HG02870 (cell line): ENCODE data around the gene MRPL43.

Experiments
- ATAC-seq: cut with Tn5 transposase; IDR thresholded peaks from one replicate; pipeline ENCODE4 v1.9.1; 2021; ENCODE audit warnings: mild to moderate bottlenecking, moderate library complexity; ENCODE audit not compliant: unreplicated experiment

The MRPL43 gene

DNA sequence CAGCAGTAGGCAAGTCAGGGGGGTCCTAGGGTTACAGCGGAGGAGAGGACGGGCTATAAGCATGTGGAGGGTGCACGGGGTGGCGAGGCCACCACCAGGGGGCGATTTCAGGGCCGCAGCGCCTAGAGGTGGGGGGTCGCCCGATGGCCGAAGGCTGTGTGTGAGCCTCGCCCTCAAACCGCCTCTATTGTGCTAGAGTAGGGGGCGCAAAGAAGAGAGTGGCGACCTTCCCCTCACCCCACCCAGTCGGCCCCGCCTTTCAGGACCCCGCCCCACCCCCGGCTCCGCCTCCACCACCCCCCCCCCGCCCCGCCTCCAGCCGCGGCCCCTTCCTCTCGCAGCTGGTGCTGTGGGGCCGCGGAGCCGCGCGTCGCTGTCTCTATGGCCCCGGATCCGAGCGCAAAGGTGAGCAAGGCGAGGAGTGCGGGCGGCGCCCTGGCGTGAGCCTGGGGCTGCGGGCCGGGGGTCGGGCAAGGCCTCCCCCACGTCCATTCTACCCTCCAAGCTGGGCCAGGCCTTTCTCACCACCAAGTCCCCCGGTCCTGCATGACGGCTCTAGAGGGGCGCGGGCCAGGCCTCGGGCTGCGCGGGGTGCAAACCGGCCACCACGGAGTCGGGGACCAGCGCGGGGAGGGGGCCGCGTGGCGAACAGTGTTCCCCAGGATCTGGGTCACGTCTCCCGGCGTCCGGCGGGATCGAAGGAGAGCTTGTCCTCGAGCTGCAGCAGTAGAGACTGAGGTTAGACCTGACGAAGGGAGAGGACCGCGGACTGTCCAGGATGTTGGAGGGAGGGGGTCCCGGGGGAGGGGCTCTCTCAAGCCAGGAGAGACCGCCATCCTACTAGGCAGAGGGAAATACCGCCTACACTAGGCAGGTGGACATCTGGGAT is 17.9 kb downstream of the MRPL43 start, which contains the start of gene SEMA4G:
Gene SEMA4G (plus strand): TSS at position 318 of the 889 bp plus-strand sequence. CDS start 3,409 bp downstream, outside the sequence.
- ATAC-seq = no peak

DNA sequence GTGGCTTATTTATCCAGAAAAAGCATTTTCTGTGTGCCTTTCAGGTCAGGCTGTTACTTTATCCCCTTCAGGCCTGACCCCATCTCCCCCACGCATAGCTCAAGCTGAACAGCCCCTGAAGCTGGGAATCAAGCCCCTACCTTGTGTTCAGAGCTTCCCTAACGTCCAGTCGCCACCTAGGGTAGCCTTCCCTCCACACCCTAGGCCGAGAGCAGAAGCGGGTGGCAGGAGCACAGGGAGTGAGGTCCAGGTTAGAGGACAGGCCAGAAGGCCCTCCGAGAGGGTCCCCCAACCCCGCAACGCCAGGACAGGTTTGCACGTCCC is 18.5 kb downstream of the MRPL43 start:
- ATAC-seq = no peak

DNA sequence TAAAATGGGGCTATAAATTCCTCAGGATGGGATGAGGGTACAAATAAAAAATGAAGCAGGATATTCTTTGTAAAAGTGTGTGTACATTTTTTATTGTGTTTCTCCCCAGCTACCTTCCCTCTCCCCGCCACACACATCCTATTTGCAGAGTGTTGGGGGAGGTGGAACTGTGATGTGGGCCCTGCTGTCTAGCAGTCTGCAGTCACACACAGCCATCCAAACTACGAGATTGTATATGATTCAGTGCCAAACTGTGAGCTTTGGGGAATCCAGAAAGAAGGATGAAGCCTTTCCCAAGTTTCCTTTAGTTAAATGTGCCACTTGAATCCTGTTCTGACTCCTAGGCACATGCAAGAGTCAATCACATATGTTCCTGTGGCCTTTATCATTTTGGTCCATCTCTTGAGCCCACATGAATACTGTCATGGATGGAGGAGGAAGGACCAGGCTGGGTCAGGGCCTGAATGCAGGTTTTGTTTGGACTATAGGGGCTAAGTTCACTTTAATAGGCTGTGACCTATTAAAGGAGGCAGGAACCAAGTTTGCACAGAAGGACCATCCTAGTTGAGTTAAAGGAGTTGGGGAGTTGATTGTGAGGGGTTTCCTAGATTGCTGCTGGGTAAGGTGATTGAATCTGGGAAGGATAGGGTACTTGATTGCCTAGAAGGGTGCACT is 19.1 kb downstream of the MRPL43 start:
- ATAC-seq = no peak

DNA sequence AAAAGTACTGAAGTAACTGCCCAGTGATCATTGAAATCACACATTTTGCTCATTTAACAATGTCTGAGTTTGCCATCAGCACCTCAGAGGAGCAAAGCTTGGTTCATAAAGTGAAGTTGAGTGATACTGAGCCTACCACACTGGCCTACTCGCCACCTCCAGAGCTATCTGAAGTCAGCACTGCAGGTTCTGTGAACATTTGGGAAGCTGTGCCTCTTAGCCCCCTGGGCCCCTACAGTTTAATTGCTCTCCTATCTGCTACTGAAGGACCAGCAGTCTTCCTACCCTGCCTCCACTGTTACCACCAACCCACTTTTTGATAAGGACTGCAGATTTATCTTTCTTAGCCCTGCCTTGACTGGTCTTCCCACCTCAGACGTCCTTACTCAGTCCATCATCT is 20.0 kb downstream of the MRPL43 start:
- no peak for ATAC-seq

DNA sequence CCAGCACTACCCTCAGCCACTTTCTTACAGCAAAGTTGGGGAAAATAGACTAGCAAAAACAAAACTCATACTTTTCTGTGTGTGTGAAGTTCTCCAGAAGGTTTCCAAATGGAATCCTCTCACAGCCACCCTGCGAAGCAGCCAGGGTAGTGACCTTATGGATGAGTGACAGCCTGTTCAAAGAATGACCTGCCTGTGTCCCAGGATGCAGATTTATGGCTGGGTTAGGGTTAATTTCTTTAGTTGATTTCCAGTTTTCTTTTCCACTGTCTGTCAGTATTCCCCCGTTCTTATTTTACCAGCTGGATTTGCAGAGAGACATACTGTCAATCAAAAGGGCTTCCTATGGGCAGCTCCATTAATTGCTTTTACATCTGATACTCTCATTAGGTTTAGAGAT is 20.4 kb downstream of the MRPL43 start:
- no peak for ATAC-seq

DNA sequence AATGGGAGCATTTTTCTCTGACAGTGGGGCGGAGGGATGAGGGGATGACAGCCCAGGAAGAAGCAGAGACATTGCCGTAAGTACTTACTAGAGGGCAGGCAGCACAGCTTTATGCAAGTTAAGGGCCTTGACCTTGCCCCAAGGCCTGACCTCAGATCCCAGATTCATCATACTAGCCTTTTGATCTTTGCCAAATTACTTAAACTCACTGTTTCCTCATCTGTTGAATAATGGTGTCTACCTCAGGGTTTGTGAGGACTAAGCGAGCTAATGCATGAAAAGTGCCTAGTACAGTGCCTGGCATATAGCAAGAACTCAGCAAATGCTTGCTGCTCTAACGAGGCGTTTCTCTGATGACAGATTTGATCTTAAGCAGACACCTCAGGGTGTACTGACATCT is 21.5 kb downstream of the MRPL43 start:
- no peak for ATAC-seq

DNA sequence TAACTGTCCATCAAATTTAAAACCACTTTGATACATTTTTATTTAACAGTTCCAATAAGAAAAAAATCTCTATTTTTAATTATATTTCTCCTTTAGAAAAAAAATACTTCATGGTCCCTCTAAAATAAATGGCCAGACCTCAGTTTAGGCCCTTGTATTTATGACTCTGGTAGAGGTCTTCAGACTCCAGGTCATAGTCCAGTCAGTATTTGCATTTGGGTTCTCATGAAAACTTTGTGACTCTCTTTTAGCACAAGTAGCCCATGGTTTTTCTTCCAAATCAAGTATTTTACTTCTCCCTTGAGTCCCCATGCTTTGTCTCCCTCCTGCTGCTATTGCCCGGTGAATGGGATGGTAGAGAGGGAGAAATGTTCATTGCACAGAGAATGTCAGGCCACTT is 23.5 kb downstream of the MRPL43 start:
- ATAC-seq = no peak

DNA sequence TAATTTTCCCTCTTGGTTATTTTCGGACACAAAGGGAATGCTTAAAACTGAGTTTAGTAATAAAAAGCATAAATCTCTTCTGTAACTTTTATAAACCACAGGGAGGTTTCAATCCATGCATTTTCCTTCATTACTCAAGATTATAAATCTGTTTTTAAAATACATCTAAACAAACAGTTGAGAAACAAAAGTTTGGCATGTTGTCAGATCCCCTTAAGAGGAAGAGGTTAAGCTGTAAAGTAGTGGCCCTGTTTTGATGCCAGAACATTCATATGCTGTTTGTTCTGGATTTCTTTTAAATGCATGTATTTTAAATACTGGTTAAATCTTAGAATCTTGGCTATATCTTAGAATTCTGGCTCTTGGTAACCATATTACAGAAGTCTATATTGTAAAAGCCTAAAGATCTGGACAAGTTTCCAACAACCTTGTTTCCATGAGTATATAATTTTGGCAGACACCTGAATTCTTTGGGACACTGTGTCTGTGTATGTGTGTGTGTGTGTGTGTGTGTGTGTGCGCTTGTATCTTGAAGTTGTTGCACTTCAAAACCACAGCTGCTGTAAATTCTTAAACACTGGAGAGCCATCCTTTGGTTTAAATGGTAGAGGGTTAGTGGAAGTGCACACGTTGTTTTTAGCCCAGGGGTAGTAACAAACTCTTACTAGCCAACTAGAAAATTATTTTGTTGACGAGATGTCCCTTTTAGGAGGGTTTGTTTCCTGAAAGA is 24.8 kb downstream of the MRPL43 start:
- ATAC-seq = no peak

DNA sequence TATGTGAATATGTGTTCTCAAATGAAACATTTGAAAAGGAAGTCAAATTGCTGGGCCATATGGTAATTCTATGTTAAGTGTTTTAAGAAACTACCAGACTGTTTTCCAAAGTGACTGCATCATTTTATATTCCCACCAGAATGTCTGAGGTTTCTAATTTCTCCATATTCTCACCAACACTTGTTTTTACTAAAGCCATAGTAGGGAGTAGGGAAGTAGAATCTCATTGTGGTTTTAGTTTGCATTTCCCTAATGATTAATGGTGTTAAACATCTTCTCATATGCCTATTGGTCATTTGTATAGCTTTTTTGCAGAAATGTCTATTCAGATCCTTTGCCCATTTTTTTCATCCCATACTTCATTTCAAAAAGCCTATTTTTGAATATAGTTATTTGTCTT is 27.0 kb downstream of the MRPL43 start:
- no peak for ATAC-seq

DNA sequence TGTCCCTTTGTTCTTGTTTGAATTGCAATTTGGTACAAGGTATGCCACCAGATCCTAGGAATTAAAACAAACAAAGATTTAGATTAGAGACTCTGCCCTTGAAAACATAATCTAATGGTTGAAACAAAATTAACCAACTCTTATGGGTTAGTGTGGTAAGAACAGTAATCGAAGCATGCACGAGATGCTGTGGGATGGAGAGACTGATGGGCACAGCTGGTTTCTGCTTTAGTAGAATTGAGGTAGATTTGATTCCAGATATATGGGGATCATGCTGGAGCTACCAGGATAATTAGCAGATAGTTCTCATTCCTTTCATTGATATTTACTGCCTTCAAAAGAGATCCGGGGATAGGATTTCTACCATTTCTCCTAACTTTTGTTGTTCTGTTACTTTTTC is 38.4 kb downstream of the MRPL43 start:
- no peak for ATAC-seq

DNA sequence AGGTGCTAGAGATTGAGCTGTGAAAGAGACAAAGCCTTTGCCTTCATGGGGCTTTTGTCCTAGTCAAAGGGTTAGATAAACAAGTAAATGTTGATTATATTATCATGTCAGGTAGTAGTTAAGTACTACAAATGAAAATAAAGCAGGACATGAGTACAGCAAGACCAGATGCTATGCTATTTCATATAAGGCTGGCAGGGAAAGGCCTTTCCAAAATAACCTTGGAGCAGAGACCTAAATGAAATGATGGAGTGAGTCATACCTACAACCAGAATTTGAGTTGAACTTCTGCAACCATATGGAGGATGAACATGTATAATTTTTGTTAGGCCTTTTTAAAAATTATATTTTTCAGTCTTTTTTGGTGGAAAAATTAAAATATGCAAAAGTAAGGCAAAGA is 41.5 kb downstream of the MRPL43 start:
- ATAC-seq = no peak

DNA sequence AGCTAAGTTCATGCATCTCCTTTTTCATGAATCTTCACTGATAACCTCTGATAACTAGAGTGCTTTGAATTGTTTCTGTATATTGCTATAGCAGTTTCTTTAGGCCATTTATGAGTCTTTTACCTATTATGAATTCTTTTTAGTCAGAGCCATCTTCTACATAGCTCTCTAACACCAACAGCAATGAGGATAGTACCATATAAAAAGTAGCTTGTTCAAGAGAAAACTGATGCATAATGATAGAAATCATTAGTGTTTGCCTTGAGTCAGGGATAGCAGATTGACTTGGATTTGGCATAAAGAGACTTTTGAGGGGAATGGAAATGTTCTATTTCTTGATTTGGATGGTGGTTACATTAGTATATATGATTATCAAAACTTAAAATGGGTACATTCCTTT is 43.8 kb downstream of the MRPL43 start:
- ATAC-seq = no peak

DNA sequence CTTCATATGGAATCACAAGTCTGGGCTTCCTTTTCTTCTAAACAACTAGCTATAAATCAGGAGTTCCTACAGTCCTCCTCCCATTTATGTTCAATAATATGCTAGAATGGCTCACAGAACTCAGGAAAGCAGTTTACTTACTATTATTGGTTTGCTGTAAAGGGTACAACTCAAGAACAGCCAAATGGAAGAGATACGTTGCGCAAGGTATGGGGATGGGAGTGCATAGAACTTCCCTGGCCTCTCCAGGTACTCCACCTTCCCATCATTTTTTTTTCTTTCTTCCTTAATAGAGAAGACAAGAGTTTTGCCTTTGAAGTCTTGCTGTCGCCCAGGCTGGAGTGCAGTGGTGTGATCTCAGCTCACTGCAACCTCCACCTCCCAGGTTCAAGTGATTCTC is 45.1 kb downstream of the MRPL43 start:
- no peak for ATAC-seq

DNA sequence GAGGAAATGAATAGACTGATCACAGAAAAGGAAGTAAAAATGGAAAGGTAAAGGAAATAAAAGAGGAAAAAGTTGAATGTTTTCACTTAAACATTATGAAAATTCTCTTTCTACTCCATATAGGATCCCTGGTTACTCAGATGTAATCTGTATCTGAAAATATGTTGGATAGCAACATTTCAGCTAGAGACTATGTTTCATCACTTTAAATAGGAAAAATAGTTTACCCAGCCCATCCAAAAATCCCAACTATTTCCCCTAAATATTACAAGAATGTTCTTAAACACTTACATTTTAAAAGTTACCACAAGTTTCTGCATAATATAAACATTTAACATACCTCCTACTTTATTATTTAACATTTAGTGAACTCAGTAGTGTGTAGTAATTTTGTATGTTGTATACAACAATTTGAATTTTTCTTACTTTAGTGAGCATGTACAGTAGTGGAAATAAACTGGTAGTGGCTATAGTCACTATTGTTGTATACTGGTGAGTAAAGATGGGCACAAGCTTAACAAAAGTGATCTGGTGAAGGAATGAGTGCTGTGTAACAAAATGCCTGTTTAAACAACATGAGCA is 47.4 kb downstream of the MRPL43 start:
- no peak for ATAC-seq
